Sigmoid colon (tissue), 4 donors: Measurements from ENCODE around the gene SPEM3.

Experiments used
- CTCF ChIP-seq, 4 experiments: fragments of 450-650 bp in 3 of 4; fragments of 200-600 bp in 1 of 4; IDR thresholded peaks; one replicate each; pipeline ENCODE4 v1.5.1; 2016 to 2019; ENCODE audit warnings: antibody characterized with exemption in 4 of 4, mild to moderate bottlenecking in 3 of 4, moderate library complexity in 2 of 4
- EP300 ChIP-seq, 4 donors: sonication (generic); formaldehyde crosslinking; IDR thresholded peaks; one replicate each; pipeline ENCODE4 v1.6.1; 2017; ENCODE audit warnings: antibody characterized with exemption in 4 of 4
- POLR2A ChIP-seq, 2 donors: fragments of 450-650 bp; IDR thresholded peaks; one replicate each; pipeline ENCODE4 v1.6.1; 2016; ENCODE audit warnings: antibody characterized with exemption in 2 of 2, mild to moderate bottlenecking in 2 of 2, moderate library complexity in 2 of 2

DNA sequence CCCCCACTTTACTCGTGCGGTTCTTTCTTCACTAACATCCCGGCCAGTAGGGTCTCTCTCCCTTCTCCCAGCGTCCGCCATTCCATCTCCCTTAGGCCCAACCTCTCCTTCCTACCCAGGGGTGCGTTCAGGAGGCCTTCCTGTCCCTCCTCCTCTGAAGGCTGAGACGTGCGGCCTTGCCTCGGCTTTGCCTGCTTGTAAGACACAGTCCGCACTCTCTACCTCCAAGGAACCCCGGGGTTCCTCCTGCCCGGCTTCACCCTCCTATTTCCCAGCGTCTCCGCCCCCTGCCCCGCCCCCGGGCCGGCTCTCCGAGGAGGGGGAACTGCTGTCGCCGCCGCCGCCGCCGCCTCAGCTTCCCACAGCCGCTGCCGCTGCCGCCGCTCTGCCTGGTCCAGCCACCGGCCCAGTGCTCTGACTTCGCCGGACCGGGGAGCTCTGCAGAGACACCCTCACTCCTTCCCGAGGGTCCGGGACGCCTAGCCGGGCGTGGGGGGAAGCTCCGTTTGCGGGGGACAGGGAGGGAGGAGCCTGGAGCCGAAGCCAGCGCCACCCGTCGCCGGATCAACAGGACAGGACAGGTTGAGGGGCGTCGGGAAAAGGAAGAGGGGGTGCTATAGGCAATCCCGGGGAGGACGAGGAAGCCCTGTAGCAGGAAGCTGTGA, 9.4 kb downstream of the SPEM3 start:
- no peak for TF ChIP-seq CTCF (IDR thresholded peaks at IDR 0.05)
- no peak for TF ChIP-seq EP300 (IDR thresholded peaks at IDR 0.05)
- TF ChIP-seq POLR2A (IDR thresholded peaks at IDR 0.05): no peak
